ENCODE data around the gene PURB. TPM values are rescaled to one million over a fixed set of nuclear protein-coding genes. Genes with fewer than 3 reads are reported as not detected.

The PURB gene
- total RNA-seq, 4 donors from 2014 or later = 13.1 to 26.2 (median 20.4) TPM

DNA sequence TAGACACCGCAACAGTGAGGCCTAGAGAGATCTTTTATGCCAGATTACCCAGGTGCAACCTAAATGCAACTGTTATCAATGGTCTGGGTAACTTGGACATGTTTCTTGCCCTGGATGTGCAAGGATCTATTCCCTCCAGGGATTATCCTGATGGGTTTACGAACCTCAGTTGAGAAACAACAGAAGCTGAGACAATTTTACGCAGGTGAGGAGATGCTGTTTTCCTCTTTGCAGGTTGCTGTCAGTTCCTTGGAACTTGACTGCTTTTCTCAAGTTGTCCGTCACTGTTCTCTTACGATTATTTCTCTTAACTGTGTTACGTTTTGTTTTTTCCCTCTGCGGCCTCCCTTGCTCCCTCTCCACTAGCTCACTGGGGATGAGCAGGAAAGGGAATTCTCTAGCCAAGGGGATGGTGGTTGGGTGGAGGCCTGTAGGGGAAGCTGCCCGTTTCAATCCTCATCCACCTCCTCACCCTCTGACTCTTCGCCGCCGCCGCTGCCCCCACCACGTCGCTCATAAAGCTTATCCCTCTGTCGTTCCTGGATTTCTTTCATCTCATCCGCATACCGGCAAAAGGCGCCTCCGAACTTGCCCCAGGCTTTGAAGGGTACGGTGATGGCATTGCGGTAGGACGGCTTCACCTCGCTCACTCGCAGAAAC, 1.2 kb downstream of the PURB start:
- WGBS, 2 donors (ENCODE audit: low coverage in 1 of 2) = 41 to 100% methylated on average over 1 to 24 of the region's 24 CpGs
- peaks cover 22 to 64% (median 54%) of the 10 kb centered on the region in 4 donors for H3K4me1 ChIP-seq
- intact Hi-C loops (cut with DNase I; ENCODE audit: low total_unique reads) = loop anchor here (2.0 kb wide), 1 partner anchor 35 kb away; the partner anchor contains the start of gene H2AZ2

DNA sequence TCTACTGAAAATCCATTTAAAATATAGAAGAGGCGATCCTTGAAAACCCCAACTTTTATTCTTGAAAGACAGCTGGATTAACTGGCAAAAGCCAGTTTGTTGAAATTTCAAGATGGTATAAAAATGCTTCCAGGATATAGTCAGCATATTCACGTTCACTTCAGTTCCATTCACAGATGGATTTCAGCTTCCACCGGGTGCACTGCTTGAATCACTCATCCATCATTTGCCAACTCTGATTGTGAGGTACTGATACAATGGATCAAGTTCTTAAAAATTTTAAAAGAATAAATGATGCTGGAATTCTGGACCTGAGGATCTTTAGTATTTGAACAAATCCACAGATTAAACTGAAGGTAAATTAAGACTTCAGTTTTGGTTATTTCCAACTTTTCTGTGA, 2.4 kb downstream of the PURB start:
- in situ Hi-C loops (cut with MboI; ENCODE audit: low pct_ligation_motif_present in 1 of 4, low pct_unique_long_range_greater_than_20kb in 1 of 4, low sequenced_read_pairs in 3 of 4) = no loop called here
- WGBS, 2 donors (ENCODE audit: low coverage in 1 of 2) = 60 to 77% methylated on average over 2 to 3 of the region's 3 CpGs
- H3K27ac ChIP-seq = peak overlapping the region in 2 of 4 donors; percentile 98

More for the DNA sequence above, 1.2 kb downstream of the PURB start:
- peak overlapping the region; percentile 98 to 100 (median 98) for H3K27ac ChIP-seq
- H3K4me3 ChIP-seq = peak overlapping the region; percentile 82 to 97 (median 89)
- peak; percentile 11 for DNase-seq
- no peaks in the 10 kb centered on the region for H3K9me3 ChIP-seq
- H3K27me3 ChIP-seq = no peaks in the 10 kb centered on the region
- TF ChIP-seq POLR2AphosphoS5 (IDR thresholded peaks at IDR 0.05) (no peak), EP300 (IDR thresholded peaks at IDR 0.05; ENCODE audit: low read depth) (no peak), POLR2A (IDR thresholded peaks at IDR 0.05) (no peak)
- TF ChIP-seq, protein P1, sequence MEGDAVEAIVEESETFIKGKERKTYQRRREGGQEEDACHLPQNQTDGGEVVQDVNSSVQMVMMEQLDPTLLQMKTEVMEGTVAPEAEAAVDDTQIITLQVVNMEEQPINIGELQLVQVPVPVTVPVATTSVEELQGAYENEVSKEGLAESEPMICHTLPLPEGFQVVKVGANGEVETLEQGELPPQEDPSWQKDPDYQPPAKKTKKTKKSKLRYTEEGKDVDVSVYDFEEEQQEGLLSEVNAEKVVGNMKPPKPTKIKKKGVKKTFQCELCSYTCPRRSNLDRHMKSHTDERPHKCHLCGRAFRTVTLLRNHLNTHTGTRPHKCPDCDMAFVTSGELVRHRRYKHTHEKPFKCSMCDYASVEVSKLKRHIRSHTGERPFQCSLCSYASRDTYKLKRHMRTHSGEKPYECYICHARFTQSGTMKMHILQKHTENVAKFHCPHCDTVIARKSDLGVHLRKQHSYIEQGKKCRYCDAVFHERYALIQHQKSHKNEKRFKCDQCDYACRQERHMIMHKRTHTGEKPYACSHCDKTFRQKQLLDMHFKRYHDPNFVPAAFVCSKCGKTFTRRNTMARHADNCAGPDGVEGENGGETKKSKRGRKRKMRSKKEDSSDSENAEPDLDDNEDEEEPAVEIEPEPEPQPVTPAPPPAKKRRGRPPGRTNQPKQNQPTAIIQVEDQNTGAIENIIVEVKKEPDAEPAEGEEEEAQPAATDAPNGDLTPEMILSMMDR (IDR thresholded peaks at IDR 0.05) = no peak
- H3K36me3 ChIP-seq = no peaks in the 10 kb centered on the region
- in situ Hi-C loops (cut with MboI; ENCODE audit: low pct_ligation_motif_present in 1 of 4, low pct_unique_long_range_greater_than_20kb in 1 of 4, low sequenced_read_pairs in 3 of 4) = no loop called here

DNA sequence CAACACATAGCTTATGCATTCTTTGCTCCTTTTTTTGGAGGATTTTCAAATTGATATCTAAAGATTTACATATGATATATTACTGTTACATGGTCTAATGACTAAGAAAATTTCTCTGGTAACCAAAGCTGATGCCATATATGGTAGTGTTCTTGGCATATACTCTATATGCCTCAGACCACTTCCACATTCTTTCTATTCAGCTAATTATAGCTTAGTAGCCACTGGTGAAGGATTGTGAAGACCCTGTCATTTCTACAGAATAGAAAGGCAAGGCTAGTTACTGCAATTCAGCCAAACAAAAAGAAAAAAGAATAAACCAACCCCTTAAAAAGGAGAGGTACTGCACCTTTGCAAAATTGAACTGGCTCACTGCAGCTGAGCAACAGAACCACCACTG, 3.7 kb downstream of the PURB start:
- DNase-seq = no peak
- H3K4me3 ChIP-seq = peak overlapping the region in 1 of 4 donors; percentile 23
- intact Hi-C loops (cut with DNase I; ENCODE audit: low total_unique reads) = no loop called here
- in situ Hi-C loops (cut with MboI; ENCODE audit: low pct_ligation_motif_present in 1 of 4, low pct_unique_long_range_greater_than_20kb in 1 of 4, low sequenced_read_pairs in 3 of 4) = no loop called here
- TF ChIP-seq, protein P1 (IDR thresholded peaks at IDR 0.05) = no peak
- TF ChIP-seq POLR2AphosphoS5 (IDR thresholded peaks at IDR 0.05) = no peak
- no peak for TF ChIP-seq POLR2A (IDR thresholded peaks at IDR 0.05)
- TF ChIP-seq EP300 (IDR thresholded peaks at IDR 0.05; ENCODE audit: low read depth) = no peak
- no peaks in the 10 kb centered on the region for H3K27me3 ChIP-seq
- no peaks in the 10 kb centered on the region for H3K36me3 ChIP-seq
- H3K27ac ChIP-seq = peak overlapping the region; percentile 7 to 98 (median 27)
- peaks cover 22 to 73% (median 54%) of the 10 kb centered on the region in 4 donors for H3K4me1 ChIP-seq
- no peaks in the 10 kb centered on the region for H3K9me3 ChIP-seq

More for the DNA sequence above, 2.4 kb downstream of the PURB start:
- no peaks in the 10 kb centered on the region for H3K36me3 ChIP-seq
- TF ChIP-seq POLR2AphosphoS5 (IDR thresholded peaks at IDR 0.05) (no peak), EP300 (IDR thresholded peaks at IDR 0.05; ENCODE audit: low read depth) (no peak), POLR2A (IDR thresholded peaks at IDR 0.05) (no peak)
- TF ChIP-seq, protein P1 (IDR thresholded peaks at IDR 0.05) = no peak
- H3K4me1 ChIP-seq = peaks cover 22 to 71% (median 54%) of the 10 kb centered on the region in 4 donors
- no peak for DNase-seq
- intact Hi-C loops (cut with DNase I; ENCODE audit: low total_unique reads) = no loop called here
- no peaks in the 10 kb centered on the region for H3K27me3 ChIP-seq
- H3K9me3 ChIP-seq = no peaks in the 10 kb centered on the region
- peak overlapping the region in 1 of 4 donors; percentile 23 for H3K4me3 ChIP-seq

DNA sequence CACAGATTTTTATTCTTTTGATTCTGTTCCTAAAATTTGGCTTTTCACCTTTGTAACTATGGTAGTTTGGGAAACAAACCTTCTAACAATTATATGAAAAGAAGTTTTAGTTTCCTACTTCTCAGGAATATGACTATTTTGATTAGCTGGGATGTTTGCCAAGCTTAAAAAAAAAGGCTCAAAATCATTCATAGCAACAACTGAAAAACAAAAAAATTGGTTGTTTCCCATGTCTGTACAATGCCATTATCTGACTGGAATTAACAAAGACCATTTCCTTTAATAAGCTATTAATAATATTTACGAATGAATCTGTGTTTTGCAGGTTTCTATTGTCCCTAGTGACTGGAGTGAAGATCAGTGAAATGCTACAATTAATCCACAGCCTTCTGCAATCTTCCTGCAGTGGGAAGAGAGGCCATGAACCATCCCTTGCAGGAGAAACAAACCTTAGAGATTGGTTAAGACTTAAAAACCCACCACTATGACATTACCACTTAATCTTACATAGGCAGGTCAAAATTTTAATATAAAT, 4.2 kb downstream of the PURB start:
- no peak for DNase-seq
- in situ Hi-C loops (cut with MboI; ENCODE audit: low pct_ligation_motif_present in 1 of 4, low pct_unique_long_range_greater_than_20kb in 1 of 4, low sequenced_read_pairs in 3 of 4) = no loop called here
- H3K27ac ChIP-seq = peak overlapping the region in 3 of 4 donors; percentile 7 to 98 (median 30)
- 40 to 57% methylated on average over 1 of the region's 1 CpG for WGBS, 2 donors (ENCODE audit: low coverage in 1 of 2)
- peak overlapping the region in 1 of 4 donors; percentile 23 for H3K4me3 ChIP-seq
- intact Hi-C loops (cut with DNase I; ENCODE audit: low total_unique reads) = no loop called here
- H3K27me3 ChIP-seq = no peaks in the 10 kb centered on the region
- H3K9me3 ChIP-seq = no peaks in the 10 kb centered on the region
- no peaks in the 10 kb centered on the region for H3K36me3 ChIP-seq
- TF ChIP-seq EP300 (IDR thresholded peaks at IDR 0.05; ENCODE audit: low read depth) (no peak), POLR2AphosphoS5 (IDR thresholded peaks at IDR 0.05) (no peak), POLR2A (IDR thresholded peaks at IDR 0.05) (no peak)
- TF ChIP-seq, protein P1 (IDR thresholded peaks at IDR 0.05) = no peak
- H3K4me1 ChIP-seq = peaks cover 22 to 68% (median 51%) of the 10 kb centered on the region in 4 donors

Data from transverse colon (tissue), 4 donors.